Adipose tissue (tissue), 3 donors: ENCODE data around the gene MTX2. TPM values are rescaled to one million over a fixed set of nuclear protein-coding genes. Genes with fewer than 3 reads are reported as not detected.
"Not testable (repeated sequence)": the region's sequence is repeated elsewhere in the genome, so short reads cannot be mapped to it uniquely, and the experiment has no call there.

Experiments
- H3K27ac ChIP-seq: one replicate; pipeline ENCODE4 v1.5.1; 2013; ENCODE audit warnings: low read depth, low read length
- WGBS, 3 donors: extraction: QIAGEN DNeasy Blood & Tissue Kit; methylation state at CpG; one replicate each; pipeline ENCODE4 v1.1.7; 2013; 5-methylcytosine and 5-hydroxymethylcytosine counted together
- polyA plus RNA-seq, 3 donors: library from polyadenylated mRNA; stranded (reverse); fragments of 200-250 nt; gene quantifications; one replicate each; pipeline ENCODE4 v1.2.3, GENCODE V29; 2013
- donor health status: healthy with polysubstance abuse.
- donor health status: Bipolar disorder and iron deficiency.
- donor health status: healthy.

The MTX2 gene
- polyA plus RNA-seq, 3 donors: 25.4 to 27.0 (median 26.1) TPM

GRCh38 chr2:176283291-176284068 lies 14.2 kb downstream of the MTX2 start:
- H3K27ac ChIP-seq: no peak overlapping the region
- WGBS, 3 donors: 48 to 84% (median 52%) methylated on average over 1 of the region's 1 CpG

- WGBS, 3 donors: 62 to 81% (median 74%) methylated on average over 1 of the region's 1 CpG
- H3K27ac ChIP-seq: no peak overlapping the region
Observed at GRCh38 chr2:176284461-176285049, 15.3 kb downstream of the MTX2 start.

GRCh38 chr2:176285321-176285720 lies 16.1 kb downstream of the MTX2 start:
- no peak overlapping the region for H3K27ac ChIP-seq

- 80 to 92% (median 86%) methylated on average over 4 of the region's 4 CpGs for WGBS, 3 donors
- no peak overlapping the region for H3K27ac ChIP-seq
Observed at GRCh38 chr2:176291335-176291734, 22.1 kb downstream of the MTX2 start.

- H3K27ac ChIP-seq: no peak overlapping the region
Observed at GRCh38 chr2:176291809-176292283, 22.6 kb downstream of the MTX2 start.

GRCh38 chr2:176292608-176293007 lies 23.4 kb downstream of the MTX2 start:
- H3K27ac ChIP-seq: no peak overlapping the region
- 92 to 99% (median 92%) methylated on average over 2 of the region's 2 CpGs for WGBS, 3 donors

GRCh38 chr2:176293334-176293733 lies 24.1 kb downstream of the MTX2 start:
- H3K27ac ChIP-seq: no peak overlapping the region
- 79 to 91% (median 86%) methylated on average over 3 of the region's 3 CpGs for WGBS, 3 donors

- WGBS, 3 donors: 69 to 81% (median 78%) methylated on average over 3 of the region's 3 CpGs
Observed at GRCh38 chr2:176297067-176297466, 27.8 kb downstream of the MTX2 start.

GRCh38 chr2:176297737-176298136 lies 28.5 kb downstream of the MTX2 start:
- WGBS, 3 donors: 90 to 98% (median 98%) methylated on average over 1 of the region's 1 CpG
- H3K27ac ChIP-seq: no peak overlapping the region

More at GRCh38 chr2:176297067-176297466, 27.8 kb downstream of the MTX2 start:
- no peak overlapping the region for H3K27ac ChIP-seq

- H3K27ac ChIP-seq: not testable (repeated sequence)
- 95 to 100% (median 96%) methylated on average over 1 of the region's 1 CpG for WGBS, 3 donors
Observed at GRCh38 chr2:176306020-176306419, 36.8 kb downstream of the MTX2 start.

- no peak overlapping the region for H3K27ac ChIP-seq
Observed at GRCh38 chr2:176317199-176317598, 48.0 kb downstream of the MTX2 start.

- WGBS, 3 donors: 64 to 85% (median 85%) methylated on average over 1 of the region's 1 CpG
- no peak overlapping the region for H3K27ac ChIP-seq
Observed at GRCh38 chr2:176317623-176318065, 48.4 kb downstream of the MTX2 start.

GRCh38 chr2:176321916-176322315 lies 52.7 kb downstream of the MTX2 start:
- WGBS, 3 donors: 89 to 90% (median 89%) methylated on average over 1 of the region's 1 CpG

GRCh38 chr2:176324862-176325261 lies 55.6 kb downstream of the MTX2 start:
- 50 to 97% (median 95%) methylated on average over 3 of the region's 3 CpGs for WGBS, 3 donors
- no peak overlapping the region for H3K27ac ChIP-seq

More at GRCh38 chr2:176321916-176322315, 52.7 kb downstream of the MTX2 start:
- no peak overlapping the region for H3K27ac ChIP-seq

- no peak overlapping the region for H3K27ac ChIP-seq
- 80 to 90% (median 82%) methylated on average over 1 of the region's 1 CpG for WGBS, 3 donors
Observed at GRCh38 chr2:176325732-176326131, 56.5 kb downstream of the MTX2 start.

GRCh38 chr2:176328149-176328548 lies 58.9 kb downstream of the MTX2 start:
- WGBS, 3 donors: 83 to 94% (median 87%) methylated on average over 3 of the region's 3 CpGs

GRCh38 chr2:176330612-176331011 lies 61.4 kb downstream of the MTX2 start:
- 98 to 100% (median 100%) methylated on average over 1 of the region's 1 CpG for WGBS, 3 donors
- no peak overlapping the region for H3K27ac ChIP-seq

More at GRCh38 chr2:176328149-176328548, 58.9 kb downstream of the MTX2 start:
- H3K27ac ChIP-seq: no peak overlapping the region

- 93 to 100% (median 98%) methylated on average over 1 of the region's 1 CpG for WGBS, 3 donors
- no peak overlapping the region for H3K27ac ChIP-seq
Observed at GRCh38 chr2:176331646-176332045, 62.4 kb downstream of the MTX2 start.

- H3K27ac ChIP-seq: no peak overlapping the region
- WGBS, 3 donors: 97 to 98% (median 98%) methylated on average over 1 of the region's 1 CpG
Observed at GRCh38 chr2:176334729-176335128, 65.5 kb downstream of the MTX2 start.

- WGBS, 3 donors: 95 to 97% (median 95%) methylated on average over 3 of the region's 3 CpGs
- H3K27ac ChIP-seq: no peak overlapping the region
Observed at GRCh38 chr2:176338395-176338794, 69.2 kb downstream of the MTX2 start.
